ENCODE measurements around the gene PDGFC.

Gene PDGFC

GRCh38 chr4:156746111-156746510 lies 225.5 kb downstream of the PDGFC start:
- DNase-seq (ENCODE audit: low read depth): no peak

GRCh38 chr4:156738766-156739165 lies 232.8 kb downstream of the PDGFC start:
- no peak for DNase-seq (ENCODE audit: low read depth)

- no peak for DNase-seq (ENCODE audit: low read depth)
These were observed 236.4 kb downstream of the PDGFC start for GRCh38 chr4:156734965-156735895.

- no peak for DNase-seq (ENCODE audit: low read depth)
These were observed 238.0 kb downstream of the PDGFC start for GRCh38 chr4:156733582-156733981.

GRCh38 chr4:156732634-156733033 lies 239.0 kb downstream of the PDGFC start:
- no peak for DNase-seq (ENCODE audit: low read depth)

GRCh38 chr4:156729416-156729815 lies 242.2 kb downstream of the PDGFC start:
- no peak for DNase-seq (ENCODE audit: low read depth)

- no peak for DNase-seq (ENCODE audit: low read depth)
These were observed 246.3 kb downstream of the PDGFC start for GRCh38 chr4:156725257-156725656.

- no peak for DNase-seq (ENCODE audit: low read depth)
These were observed 247.5 kb downstream of the PDGFC start for GRCh38 chr4:156723951-156724668.

- DNase-seq (ENCODE audit: low read depth): no peak
These were observed 253.4 kb downstream of the PDGFC start for GRCh38 chr4:156718226-156718625.

- no peak for DNase-seq (ENCODE audit: low read depth)
These were observed 260.4 kb downstream of the PDGFC start for GRCh38 chr4:156711193-156711590.
